ENCODE results near the gene SCYGR1.

GRCh38 chr2:227401550-227401949, 13.8 kb upstream of the SCYGR1 start:
- TF ChIP-seq POLR2AphosphoS5 (IDR thresholded peaks at IDR 0.05) (no peak), CTCF (IDR thresholded peaks at IDR 0.05) (no peak), EP300 (IDR thresholded peaks at IDR 0.05) (no peak)

Data from gastroesophageal sphincter (tissue), 3 donors.